Esophagus muscularis mucosa (tissue), 4 donors: Measurements from ENCODE around the gene PFDN2. TPM values are rescaled to one million over a fixed set of nuclear protein-coding genes. Genes with fewer than 3 reads are reported as not detected.
A peak's percentile ranks its signal among the peaks of the same experiment; 100 is the strongest.

Source experiments
- DNase-seq: peaks from one replicate; pipeline ENCODE4 v3.0.0-alpha.2; 2017; ENCODE audit errors: extremely low spot score
- H3K27ac ChIP-seq, 4 donors: fragments of 200-600 bp; sonication (generic); replicated peaks in 1 of 4; 1 replicate in 3 of 4; 2 replicates in 1 of 4; pipeline ENCODE4 v1.5.1; 2016 to 2019; ENCODE audit warnings: mild to moderate bottlenecking in 1 of 4
- H3K27me3 ChIP-seq, 4 donors: fragments of 200-600 bp; sonication (generic); one replicate each; pipeline versions ENCODE4 v1.5.1 to v1.6.0; 2016 to 2019
- H3K36me3 ChIP-seq, 4 donors: fragments of 200-600 bp; sonication (generic); one replicate each; pipeline ENCODE4 v1.5.1; 2016 to 2019
- H3K4me1 ChIP-seq, 4 donors: fragments of 200-600 bp; sonication (generic); one replicate each; pipeline ENCODE4 v1.5.1; 2016 to 2019
- H3K4me3 ChIP-seq, 4 donors: fragments of 200-600 bp; sonication (generic); 1 replicate in 2 of 4; 2 replicates in 2 of 4; pipeline ENCODE4 v1.5.1; 2016 to 2019; ENCODE audit warnings: mild to moderate bottlenecking in 4 of 4, moderate library complexity in 1 of 4
- H3K9me3 ChIP-seq, 4 donors: fragments of 200-600 bp; sonication (generic); 1 replicate in 3 of 4; 2 replicates in 1 of 4; pipeline ENCODE4 v1.5.1; 2016 to 2019
- CTCF ChIP-seq, 3 experiments: fragments of 200-600 bp in 2 of 3; fragments of 450-650 bp in 1 of 3; sonication (generic) in 2 of 3; IDR thresholded peaks; one replicate each; pipeline ENCODE4 v1.5.1; 2017 to 2019; ENCODE audit warnings: antibody characterized with exemption in 3 of 3, mild to moderate bottlenecking in 2 of 3, moderate library complexity in 1 of 3
- EP300 ChIP-seq: sonication (generic); formaldehyde crosslinking; IDR thresholded peaks from one replicate; pipeline ENCODE4 v1.6.1; 2017; ENCODE audit warnings: antibody characterized with exemption
- POLR2A ChIP-seq: fragments of 450-650 bp; IDR thresholded peaks from one replicate; pipeline ENCODE4 v1.6.1; 2017; ENCODE audit warnings: antibody characterized with exemption, moderate library complexity, mild to moderate bottlenecking, low read depth
- POLR2AphosphoS5 ChIP-seq, 2 donors: sonication (generic); formaldehyde crosslinking; IDR thresholded peaks; one replicate each; pipeline ENCODE4 v1.6.1; 2017; ENCODE audit warnings: antibody characterized with exemption in 2 of 2
- WGBS: methylation state at CpG from one replicate; pipeline ENCODE4 v1.1.5; 2018; 5-methylcytosine and 5-hydroxymethylcytosine counted together
- intact Hi-C: fragments of 100-400 bp; cut with DNase I; formaldehyde crosslinking; loops from one replicate; pipeline ENCODE4 v1.15.1; 2023
- total RNA-seq, 4 donors: library from RNA; depleted of rRNA; stranded (reverse); fragments of >200 nt; gene quantifications; one replicate each; pipeline versions ENCODE4 v1.1.0 to v1.2.1, GENCODE V29; 2016

PFDN2 gene
- total RNA-seq, 4 donors from 2014 or later, result 19.5 to 52.0 (median 40.5) TPM

GRCh38 chr1:161158316-161159010 lies 40.6 kb upstream of the PFDN2 start:
- H3K4me1 ChIP-seq, result peaks cover 36 to 56% (median 46%) of the 10 kb centered on the region in 4 donors
- no peaks in the 10 kb centered on the region for H3K27me3 ChIP-seq
- DNase-seq, result no peak
- intact Hi-C loops, result no loop called here
- TF ChIP-seq POLR2AphosphoS5 (IDR thresholded peaks at IDR 0.05) (no peak), CTCF (IDR thresholded peaks at IDR 0.05) (no peak), EP300 (no peak), POLR2A (no peak)
- H3K4me3 ChIP-seq, result peak overlapping the region; percentile 81 to 88 (median 86)
- no peaks in the 10 kb centered on the region for H3K9me3 ChIP-seq
- peaks cover 5 to 50% (median 34%) of the 10 kb centered on the region in 4 donors for H3K36me3 ChIP-seq
- H3K27ac ChIP-seq, result peak overlapping the region; percentile 87 to 90 (median 88)
- WGBS, result 74% methylated on average over 9 of the region's 9 CpGs

- H3K27ac ChIP-seq, result no peak overlapping the region
- H3K27me3 ChIP-seq, result no peaks in the 10 kb centered on the region
- DNase-seq, result no peak
- no peak for TF ChIP-seq EP300
- no peak for TF ChIP-seq POLR2AphosphoS5 (IDR thresholded peaks at IDR 0.05)
- TF ChIP-seq POLR2A, result no peak
- no peak for TF ChIP-seq CTCF (IDR thresholded peaks at IDR 0.05)
- H3K36me3 ChIP-seq, result peaks cover 5 to 44% (median 30%) of the 10 kb centered on the region in 4 donors
- WGBS, result 71% methylated on average over 1 of the region's 1 CpG
- peaks cover 36 to 62% (median 52%) of the 10 kb centered on the region in 4 donors for H3K4me1 ChIP-seq
- no peaks in the 10 kb centered on the region for H3K9me3 ChIP-seq
- no peak overlapping the region for H3K4me3 ChIP-seq
- intact Hi-C loops, result no loop called here
Measured at GRCh38 chr1:161157867-161158266, 40.0 kb upstream of the PFDN2 start.

- Histone ChIP-seq H3K27me3 (no peaks in the 10 kb centered on the region), H3K4me1 (peaks cover 14 to 30% (median 25%) of the 10 kb centered on the region in 4 donors), H3K4me3 (peak within 1 kb of the TSS; percentile 63 to 73 (median 64)), H3K36me3 (peaks cover 5 to 20% (median 15%) of the 10 kb centered on the region in 4 donors), H3K9me3 (no peaks in the 10 kb centered on the region), H3K27ac (peak within 1 kb of the TSS; percentile 84 to 92 (median 85))
- DNase-seq, result peak; percentile 95
- under 1% methylated on average over 20 of the region's 33 CpGs for WGBS
- TF ChIP-seq POLR2A (no peak), POLR2AphosphoS5 (IDR thresholded peaks at IDR 0.05) (peak; percentile 57 to 74)
- intact Hi-C loops, result loop anchor here (2.0 kb wide), 1 partner anchor 21 kb away; the partner anchor contains the start of gene DEDD
Measured at GRCh38 chr1:161153682-161154337, 36.0 kb upstream of the PFDN2 start, which contains the start of gene UFC1. UFC1 (plus strand) TSS chr1:161153978; CDS start chr1:161153998, 20 bp downstream.

- H3K4me1 ChIP-seq, result peaks cover 9 to 24% (median 20%) of the 10 kb centered on the region in 4 donors
- no peaks in the 10 kb centered on the region for H3K27me3 ChIP-seq
- H3K27ac ChIP-seq, result peak overlapping the region; percentile 84 to 92 (median 85)
- no peak for TF ChIP-seq POLR2AphosphoS5 (IDR thresholded peaks at IDR 0.05)
- no peak for TF ChIP-seq CTCF (IDR thresholded peaks at IDR 0.05)
- no peak for TF ChIP-seq EP300
- no peak for TF ChIP-seq POLR2A
- no peaks in the 10 kb centered on the region for H3K9me3 ChIP-seq
- H3K36me3 ChIP-seq, result peaks cover 5 to 16% (median 12%) of the 10 kb centered on the region in 4 donors
- 22% methylated on average over 9 of the region's 9 CpGs for WGBS
- intact Hi-C loops, result no loop called here
- DNase-seq, result no peak
- peak overlapping the region; percentile 63 to 73 (median 64) for H3K4me3 ChIP-seq
Measured at GRCh38 chr1:161153176-161153575, 35.3 kb upstream of the PFDN2 start.

- no peak overlapping the region for H3K27ac ChIP-seq
- no peak for DNase-seq
- TF ChIP-seq EP300, result no peak
- TF ChIP-seq POLR2AphosphoS5 (IDR thresholded peaks at IDR 0.05), result no peak
- no peak for TF ChIP-seq POLR2A
- no peak for TF ChIP-seq CTCF (IDR thresholded peaks at IDR 0.05)
- intact Hi-C loops, result no loop called here
- WGBS, result 77% methylated on average over 3 of the region's 3 CpGs
- H3K4me1 ChIP-seq, result no peaks in the 10 kb centered on the region
- H3K27me3 ChIP-seq, result no peaks in the 10 kb centered on the region
- H3K4me3 ChIP-seq, result no peak overlapping the region
- no peaks in the 10 kb centered on the region for H3K9me3 ChIP-seq
- H3K36me3 ChIP-seq, result no peaks in the 10 kb centered on the region
Measured at GRCh38 chr1:161145832-161146231, 28.0 kb upstream of the PFDN2 start.
